22Rv1 (cell line): ENCODE measurements around the gene POTEF.
"Not testable (repeated sequence)": the region's sequence is repeated elsewhere in the genome, so short reads cannot be mapped to it uniquely, and the experiment has no call there.

ENCODE experiments used
- H3K27ac ChIP-seq: fragments of 450-650 bp; 2 replicates; pipeline ENCODE4 v1.5.1; 2017
- CTCF ChIP-seq: fragments of 450-650 bp; IDR thresholded peaks from 2 replicates; pipeline ENCODE4 v1.5.1; 2017; ENCODE audit warnings: mild to moderate bottlenecking
- ZFX ChIP-seq: fragments of 450-650 bp; IDR thresholded peaks from 2 replicates; pipeline ENCODE4 v1.6.1; 2017; ENCODE audit warnings: antibody characterized with exemption, borderline replicate concordance

Gene POTEF

GRCh38 chr2:130129120-130129829 is at the start of gene POTEF:
Gene POTEF (minus strand): TSS chr2:130129222. CDS start chr2:130120515, 8,707 bp downstream.
- H3K27ac ChIP-seq = peak within 1 kb of the TSS; percentile 64

DNA sequence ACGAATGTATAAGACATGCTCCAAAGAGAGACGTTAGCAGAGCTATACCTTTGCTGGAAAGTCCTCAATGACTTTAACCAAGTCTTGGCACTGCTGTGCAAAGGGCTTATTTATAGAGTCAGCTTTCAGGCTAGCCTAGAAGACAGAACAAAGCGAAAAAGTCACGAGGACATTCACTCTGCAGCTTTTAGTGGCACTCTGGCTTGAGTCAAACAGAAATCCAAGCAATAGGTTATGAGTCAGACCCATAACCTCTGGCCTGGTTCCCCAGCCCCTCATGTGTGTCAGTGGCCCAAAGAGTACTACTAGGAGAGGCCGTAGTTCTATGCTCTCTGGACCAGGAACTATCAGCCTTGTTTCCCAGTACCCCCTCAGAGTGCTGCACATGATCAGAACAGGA is 45.8 kb upstream of the POTEF start:
- not testable (repeated sequence) for H3K27ac ChIP-seq

- no peak for TF ChIP-seq CTCF
- TF ChIP-seq ZFX = no peak
Observed at GRCh38 chr2:130169896-130170295, 40.9 kb upstream of the POTEF start.

DNA sequence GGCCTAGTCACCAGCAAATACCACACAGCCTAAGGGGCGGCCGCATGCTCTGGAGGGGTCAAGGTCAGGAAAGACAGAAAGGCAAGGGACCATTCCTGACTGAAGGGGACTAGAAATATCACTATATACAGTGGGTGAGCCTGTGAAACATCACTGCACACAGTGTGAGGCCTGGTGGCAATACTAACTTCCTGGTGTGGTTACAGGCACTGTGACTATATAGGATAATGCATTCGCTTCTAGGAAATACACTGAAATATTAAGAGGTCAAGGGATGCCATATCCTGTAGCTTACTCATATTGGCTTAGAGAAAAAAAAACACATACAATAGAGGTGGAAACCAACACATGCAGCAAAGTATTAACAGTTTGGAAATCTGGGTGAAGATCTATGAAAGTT is 40.1 kb upstream of the POTEF start:
- H3K27ac ChIP-seq = not testable (repeated sequence)

More at GRCh38 chr2:130169896-130170295, 40.9 kb upstream of the POTEF start:
- H3K27ac ChIP-seq = no peak overlapping the region

DNA sequence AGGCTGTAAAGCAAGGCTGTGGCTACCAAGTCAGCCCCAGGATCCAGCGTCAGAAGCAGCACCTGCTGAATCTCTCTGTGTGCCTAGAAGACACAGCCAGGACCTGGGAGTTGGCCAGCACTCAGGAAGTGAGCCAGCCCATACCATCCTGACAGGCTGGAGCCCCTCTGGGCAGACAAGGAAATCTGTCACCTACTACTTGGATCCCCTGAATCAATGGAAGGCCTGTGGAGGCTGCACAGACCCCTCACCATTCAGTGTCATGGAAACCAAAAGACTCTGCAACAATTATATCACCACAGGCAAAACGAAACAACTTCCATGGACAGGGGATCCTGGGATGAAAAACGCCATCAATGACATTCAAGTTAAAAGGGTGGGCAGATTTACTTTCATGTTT is 37.6 kb upstream of the POTEF start:
- H3K27ac ChIP-seq = not testable (repeated sequence)

DNA sequence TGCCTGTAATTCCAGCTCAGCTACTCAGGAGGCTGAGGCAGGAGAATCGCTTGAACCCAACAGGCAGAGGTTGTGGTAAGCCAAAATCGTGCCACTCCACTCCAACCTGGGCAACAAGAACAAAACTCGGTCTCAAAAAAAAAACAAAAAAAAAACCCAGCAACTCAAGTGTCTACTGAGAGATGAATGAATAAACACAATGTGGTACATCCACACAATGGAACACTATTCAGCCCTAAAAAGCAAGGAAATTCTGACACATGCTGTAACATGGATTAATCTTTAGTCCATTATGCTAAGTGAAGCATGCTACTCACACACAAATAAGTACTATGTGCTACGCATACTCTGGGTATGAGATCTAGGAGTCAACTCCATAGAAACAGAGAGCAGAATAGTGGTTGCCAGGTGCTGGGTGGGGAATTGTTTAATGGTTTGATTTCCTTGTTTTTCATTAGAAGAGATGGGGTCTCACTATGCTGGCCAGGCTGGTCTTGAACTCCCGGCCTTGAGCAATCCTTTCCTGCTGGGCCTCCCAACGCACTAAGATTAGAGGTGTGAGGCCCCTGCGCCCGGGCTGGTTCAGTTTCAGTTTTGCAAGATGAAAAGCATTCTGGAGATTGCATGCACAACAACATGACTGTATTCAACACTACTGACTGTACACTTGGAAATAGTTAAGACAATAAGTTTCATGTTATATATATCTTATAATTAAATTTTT is 36.4 kb upstream of the POTEF start:
- no peak overlapping the region for H3K27ac ChIP-seq

DNA sequence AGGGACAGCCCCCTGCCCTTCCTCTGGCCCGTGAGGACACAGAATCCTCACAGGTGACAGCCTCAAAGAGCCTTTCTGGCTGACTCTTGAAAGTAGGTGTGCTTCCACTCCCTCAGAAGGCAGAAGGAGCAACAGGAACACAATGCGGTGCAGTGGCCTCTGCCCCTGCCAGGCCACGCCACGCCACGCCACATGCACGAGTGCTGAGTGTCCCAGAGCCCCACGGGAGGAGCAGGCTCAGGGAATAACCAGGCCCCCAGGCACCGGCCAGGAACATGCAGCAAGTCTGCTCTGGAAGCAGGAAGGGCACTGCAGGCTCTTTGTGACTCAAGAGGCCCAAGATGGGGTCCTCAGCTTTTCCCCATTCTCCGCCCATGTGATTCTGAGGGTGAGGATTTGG is 33.9 kb upstream of the POTEF start:
- TF ChIP-seq ZFX (no peak), CTCF (no peak)
- no peak overlapping the region for H3K27ac ChIP-seq

More for the DNA sequence above, 36.4 kb upstream of the POTEF start:
- TF ChIP-seq ZFX (no peak), CTCF (no peak)

DNA sequence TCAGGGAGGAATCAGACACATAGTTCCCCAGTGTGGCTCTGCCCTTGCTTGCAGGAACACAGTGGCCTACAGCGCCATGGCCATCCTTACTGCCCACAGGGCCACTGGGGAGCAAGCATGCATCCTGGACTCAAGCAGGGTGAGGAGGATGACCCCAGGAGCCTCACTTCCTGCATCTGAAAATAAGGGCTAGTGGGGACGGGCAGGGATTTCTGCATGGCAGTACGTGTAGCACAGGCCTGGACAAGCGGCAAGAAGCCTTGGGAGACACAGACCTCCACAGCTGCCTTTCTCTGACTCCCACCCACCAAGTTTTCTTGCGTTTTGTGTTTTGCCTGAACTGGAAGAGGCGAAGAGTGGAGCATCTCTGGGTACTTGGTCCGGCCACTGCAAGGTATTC is 33.5 kb upstream of the POTEF start:
- not testable (repeated sequence) for H3K27ac ChIP-seq

GRCh38 chr2:130160838-130161705 is 32.0 kb upstream of the POTEF start:
- not testable (repeated sequence) for H3K27ac ChIP-seq

- no peak for TF ChIP-seq ZFX
- no peak for TF ChIP-seq CTCF
- no peak overlapping the region for H3K27ac ChIP-seq
Observed at GRCh38 chr2:130160131-130160530, 31.1 kb upstream of the POTEF start.

- H3K27ac ChIP-seq = not testable (repeated sequence)
Observed at GRCh38 chr2:130159376-130159775, 30.4 kb upstream of the POTEF start.
